Mucosa of descending colon (tissue), 3 donors: ENCODE measurements around the gene SHANK1. TPM values are rescaled to one million over a fixed set of nuclear protein-coding genes. Genes with fewer than 3 reads are reported as not detected.
A peak's percentile ranks its signal among the peaks of the same experiment; 100 is the strongest.

Source experiments
- ATAC-seq: fragments of 200-7000 bp; cut with Tn5 transposase; one replicate; pipeline ENCODE4 v1.9.1; 2020; ENCODE audit warnings: mild to moderate bottlenecking, moderate library complexity
- DNase-seq, 3 donors: peaks; one replicate each; pipeline ENCODE4 v3.0.0-alpha.2; 2020
- H3K36me3 ChIP-seq: fragments of 200-600 bp; one replicate; pipeline ENCODE4 v1.8.0; 2021; ENCODE audit warnings: low read depth, mild to moderate bottlenecking
- H3K4me1 ChIP-seq: fragments of 200-600 bp; one replicate; pipeline ENCODE4 v1.8.0; 2021; ENCODE audit warnings: low read depth, mild to moderate bottlenecking
- H3K4me3 ChIP-seq: fragments of 200-600 bp; one replicate; pipeline ENCODE4 v1.8.0; 2021; ENCODE audit warnings: mild to moderate bottlenecking
- H3K9me3 ChIP-seq: fragments of 200-600 bp; one replicate; pipeline ENCODE4 v1.8.0; 2021; ENCODE audit warnings: mild to moderate bottlenecking
- CTCF ChIP-seq: fragments of 200-600 bp; IDR thresholded peaks from one replicate; pipeline ENCODE4 v1.8.0; 2022; ENCODE audit warnings: antibody characterized with exemption, mild to moderate bottlenecking
- intact Hi-C, 2 donors: fragments of 100-400 bp; cut with DNase I in 1 of 2; cut with micrococcal nuclease in 1 of 2; formaldehyde crosslinking; loops; one replicate each; pipeline versions ENCODE4 v1.11.0 to v1.11.1; 2022; cut with DNase I, micrococcal nuclease
- total RNA-seq, 3 donors: library from RNA; stranded (reverse); fragmentation: NEBNext Ultra II Directional in 2 of 3; extraction: Animal tissue kit (Norgen Biotek cat#: 25700) in 2 of 3; gene quantifications; one replicate each; pipeline versions ENCODE4 v1.2.1 to v1.2.4, GENCODE V29; 2021 to 2023
- donor health status: DM: no; HTN: no; CAD: no; lungs with moderate emphysema.
- donor health status: DM: no; HTN: no; CAD: no.
- donor health status: DM: no; HTN: yes; CAD: no.

SHANK1 gene
- total RNA-seq, 3 donors from 2014 or later: 0.55 to 1.1 TPM; not detected in 1

GRCh38 chr19:50639121-50640112 is 80.2 kb downstream of the SHANK1 start, which contains the start of gene SYT3:
Gene SYT3 (minus strand): TSS chr19:50639881. CDS start chr19:50637411, 2,470 bp downstream.
- H3K9me3 ChIP-seq: peaks cover 5% of the 10 kb centered on the region
- ATAC-seq: peak; percentile 54
- intact Hi-C loops: no loop called here
- H3K4me1 ChIP-seq: no peaks in the 10 kb centered on the region
- TF ChIP-seq CTCF: no peak
- H3K36me3 ChIP-seq: no peaks in the 10 kb centered on the region
- H3K4me3 ChIP-seq: no peak within 1 kb of the TSS
- DNase-seq: peak in 2 of 3 donors; percentile 17 to 33

DNA sequence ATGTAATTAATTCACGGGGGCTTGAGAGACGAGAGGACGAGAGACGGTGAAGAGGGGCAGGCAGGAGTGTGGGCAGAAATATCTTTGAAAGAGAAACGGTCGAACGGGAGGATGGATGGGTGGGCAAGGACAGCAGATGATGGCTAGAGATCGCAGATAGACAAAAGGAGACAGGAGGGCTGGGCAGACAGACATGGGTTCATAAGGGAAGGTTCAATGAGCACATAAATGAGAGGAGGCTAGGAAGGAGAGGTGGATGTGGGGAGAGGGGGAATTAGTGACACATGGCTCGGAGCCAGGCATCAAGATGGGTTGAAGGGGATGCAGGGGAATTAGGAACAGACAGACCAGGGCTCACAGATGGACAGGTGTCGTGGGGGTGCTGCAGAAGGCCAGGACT is 81.0 kb downstream of the SHANK1 start:
- no peaks in the 10 kb centered on the region for H3K4me1 ChIP-seq
- no peak overlapping the region for H3K4me3 ChIP-seq
- ATAC-seq (no peak), DNase-seq (no peak)
- H3K36me3 ChIP-seq: no peaks in the 10 kb centered on the region
- intact Hi-C loops: no loop called here
- H3K9me3 ChIP-seq: peaks cover 13% of the 10 kb centered on the region
- no peak for TF ChIP-seq CTCF

- ATAC-seq (no peak), DNase-seq (no peak)
- no peaks in the 10 kb centered on the region for H3K36me3 ChIP-seq
- no peak for TF ChIP-seq CTCF
- H3K4me3 ChIP-seq: no peak overlapping the region
- intact Hi-C loops: no loop called here
- H3K4me1 ChIP-seq: no peaks in the 10 kb centered on the region
- peaks cover 20% of the 10 kb centered on the region for H3K9me3 ChIP-seq
These were observed 83.1 kb downstream of the SHANK1 start for GRCh38 chr19:50636317-50637085.

GRCh38 chr19:50633973-50634372 is 85.6 kb downstream of the SHANK1 start:
- intact Hi-C loops: no loop called here
- H3K4me3 ChIP-seq: no peak overlapping the region
- no peaks in the 10 kb centered on the region for H3K36me3 ChIP-seq
- DNase-seq (no peak), ATAC-seq (no peak)
- H3K9me3 ChIP-seq: peaks cover 20% of the 10 kb centered on the region
- TF ChIP-seq CTCF: no peak
- no peaks in the 10 kb centered on the region for H3K4me1 ChIP-seq

- ATAC-seq: no peak
These were observed 86.2 kb downstream of the SHANK1 start for GRCh38 chr19:50633359-50633758.

More at GRCh38 chr19:50633359-50633758, 86.2 kb downstream of the SHANK1 start:
- no peak for DNase-seq
- no peak for TF ChIP-seq CTCF
- intact Hi-C loops: no loop called here
- no peaks in the 10 kb centered on the region for H3K36me3 ChIP-seq
- no peak overlapping the region for H3K4me3 ChIP-seq
- peaks cover 20% of the 10 kb centered on the region for H3K9me3 ChIP-seq
- H3K4me1 ChIP-seq: no peaks in the 10 kb centered on the region
